ENCODE measurements around the gene EXOSC10. TPM values are rescaled to one million over a fixed set of nuclear protein-coding genes. Genes with fewer than 3 reads are reported as not detected.
"Not testable (repeated sequence)": the region's sequence is repeated elsewhere in the genome, so short reads cannot be mapped to it uniquely, and the experiment has no call there.

The EXOSC10 gene
- total RNA-seq, 2 donors from 2014 or later: 20.5 to 22.0 TPM

GRCh38 chr1:11024874-11025203 lies 74.8 kb downstream of the EXOSC10 start:
- no peak for TF ChIP-seq CTCF (IDR thresholded peaks at IDR 0.05)
- no peaks in the 10 kb centered on the region for H3K4me1 ChIP-seq
- no peak overlapping the region for H3K27ac ChIP-seq
- H3K9me3 ChIP-seq: no peaks in the 10 kb centered on the region
- H3K27me3 ChIP-seq: no peaks in the 10 kb centered on the region
- no peak for DNase-seq (ENCODE audit: low spot score)
- H3K36me3 ChIP-seq: peaks cover 73% of the 10 kb centered on the region
- no peak overlapping the region for H3K4me3 ChIP-seq

- no peak for TF ChIP-seq CTCF (IDR thresholded peaks at IDR 0.05)
- no peak for DNase-seq (ENCODE audit: low spot score)
- Histone ChIP-seq H3K4me1 (no peaks in the 10 kb centered on the region), H3K27me3 (no peaks in the 10 kb centered on the region), H3K4me3 (no peak overlapping the region), H3K36me3 (peaks cover 76% of the 10 kb centered on the region), H3K9me3 (no peaks in the 10 kb centered on the region), H3K27ac (no peak overlapping the region)
Observed at GRCh38 chr1:11024154-11024873, 75.4 kb downstream of the EXOSC10 start.

GRCh38 chr1:11023201-11023600 lies 76.5 kb downstream of the EXOSC10 start:
- no peaks in the 10 kb centered on the region for H3K4me1 ChIP-seq
- no peak for TF ChIP-seq CTCF (IDR thresholded peaks at IDR 0.05)
- no peak overlapping the region for H3K27ac ChIP-seq
- no peak overlapping the region for H3K4me3 ChIP-seq
- peaks cover 87% of the 10 kb centered on the region for H3K36me3 ChIP-seq
- no peak for DNase-seq (ENCODE audit: low spot score)
- no peaks in the 10 kb centered on the region for H3K27me3 ChIP-seq
- no peaks in the 10 kb centered on the region for H3K9me3 ChIP-seq

- no peaks in the 10 kb centered on the region for H3K27me3 ChIP-seq
- no peaks in the 10 kb centered on the region for H3K9me3 ChIP-seq
- peaks cover 0 to 10% of the 10 kb centered on the region in 2 donors for H3K4me1 ChIP-seq
- no peak for TF ChIP-seq CTCF (IDR thresholded peaks at IDR 0.05)
- no peak overlapping the region for H3K27ac ChIP-seq
- H3K36me3 ChIP-seq: peaks cover 99% of the 10 kb centered on the region
- DNase-seq (ENCODE audit: low spot score): no peak
- no peak overlapping the region for H3K4me3 ChIP-seq
Observed at GRCh38 chr1:11019971-11020370, 79.7 kb downstream of the EXOSC10 start.

- not testable (repeated sequence) for DNase-seq (ENCODE audit: low spot score); H3K4me3 ChIP-seq; H3K27ac ChIP-seq; H3K27me3 ChIP-seq; H3K9me3 ChIP-seq
- H3K36me3 ChIP-seq: peaks cover 100% of the 10 kb centered on the region
- peaks cover 0 to 16% of the 10 kb centered on the region in 2 donors for H3K4me1 ChIP-seq
Observed at GRCh38 chr1:11019358-11019757, 80.3 kb downstream of the EXOSC10 start.

Other genes with a start within 250 kb of the EXOSC10 start
- gene TARDBP, start 87.2 kb downstream of the EXOSC10 start, total RNA-seq: 10 to 100 TPM; 60.8 to 64.6 TPM
- gene MASP2, start 52.6 kb downstream of the EXOSC10 start, total RNA-seq: not detected
- gene SRM, start 39.9 kb downstream of the EXOSC10 start, total RNA-seq: 10 to 100 TPM; 52.8 to 71.5 TPM
- gene ANGPTL7, start 89.5 kb upstream of the EXOSC10 start, total RNA-seq: 1 to 10 TPM; 1.6 to 4.8 TPM
- gene MTOR, start 162.7 kb upstream of the EXOSC10 start, total RNA-seq: 10 to 100 TPM; 28.1 to 36.0 TPM
- 10 to 100 TPM; 12.0 to 13.9 TPM for gene UBIAD1, start 173.3 kb upstream of the EXOSC10 start, total RNA-seq

All from right atrium auricular region (tissue), 2 donors.